ENCODE results near the gene LHFPL6.

GRCh38 chr13:39417643-39418042 is 185.3 kb downstream of the LHFPL6 start:
- TF ChIP-seq POLR2AphosphoS5 (IDR thresholded peaks at IDR 0.05): no peak
- TF ChIP-seq CTCF (IDR thresholded peaks at IDR 0.05): no peak
- no peak for TF ChIP-seq POLR2A (IDR thresholded peaks at IDR 0.05)
- no peak for TF ChIP-seq EP300 (IDR thresholded peaks at IDR 0.05)
